Mucosa of rectum (tissue), 2 donors: ENCODE measurements around the gene PARD3.
A peak's percentile ranks its signal among the peaks of the same experiment; 100 is the strongest.
"Not testable (repeated sequence)": the region's sequence is repeated elsewhere in the genome, so short reads cannot be mapped to it uniquely, and the experiment has no call there.

ENCODE experiments used
- H3K27ac ChIP-seq, 2 donors: one replicate each; pipeline ENCODE4 v1.7.0; 2013; ENCODE audit warnings: inconsistent platforms in 2 of 2, low read depth in 2 of 2, low read length in 2 of 2
- H3K27me3 ChIP-seq, 2 donors: one replicate each; pipeline ENCODE4 v1.7.0; 2013; ENCODE audit warnings: low read length in 2 of 2; ENCODE audit not compliant: control insufficient read depth in 2 of 2, insufficient read depth in 2 of 2
- H3K36me3 ChIP-seq, 2 donors: one replicate each; pipeline ENCODE4 v1.7.0; 2013; ENCODE audit warnings: low read length in 2 of 2; ENCODE audit not compliant: control insufficient read depth in 2 of 2, insufficient read depth in 2 of 2
- H3K4me1 ChIP-seq, 2 donors: one replicate each; pipeline ENCODE4 v1.7.0; 2013; ENCODE audit warnings: low read length in 2 of 2, mild to moderate bottlenecking in 1 of 2; ENCODE audit not compliant: control insufficient read depth in 2 of 2, insufficient read depth in 2 of 2
- H3K4me3 ChIP-seq, 2 donors: one replicate each; pipeline ENCODE4 v1.7.0; 2013; ENCODE audit warnings: low read length in 2 of 2
- H3K9ac ChIP-seq, 2 donors: one replicate each; pipeline ENCODE4 v1.7.0; 2013; ENCODE audit warnings: low read length in 2 of 2, low read depth in 1 of 2, mild to moderate bottlenecking in 1 of 2
- H3K9me3 ChIP-seq, 2 donors: one replicate each; pipeline ENCODE4 v1.7.0; 2013; ENCODE audit warnings: low read length in 2 of 2; ENCODE audit not compliant: control insufficient read depth in 2 of 2
- donor health status: healthy.
- donor health status: Normal muscosa, but diverticular disease.

Gene PARD3

DNA sequence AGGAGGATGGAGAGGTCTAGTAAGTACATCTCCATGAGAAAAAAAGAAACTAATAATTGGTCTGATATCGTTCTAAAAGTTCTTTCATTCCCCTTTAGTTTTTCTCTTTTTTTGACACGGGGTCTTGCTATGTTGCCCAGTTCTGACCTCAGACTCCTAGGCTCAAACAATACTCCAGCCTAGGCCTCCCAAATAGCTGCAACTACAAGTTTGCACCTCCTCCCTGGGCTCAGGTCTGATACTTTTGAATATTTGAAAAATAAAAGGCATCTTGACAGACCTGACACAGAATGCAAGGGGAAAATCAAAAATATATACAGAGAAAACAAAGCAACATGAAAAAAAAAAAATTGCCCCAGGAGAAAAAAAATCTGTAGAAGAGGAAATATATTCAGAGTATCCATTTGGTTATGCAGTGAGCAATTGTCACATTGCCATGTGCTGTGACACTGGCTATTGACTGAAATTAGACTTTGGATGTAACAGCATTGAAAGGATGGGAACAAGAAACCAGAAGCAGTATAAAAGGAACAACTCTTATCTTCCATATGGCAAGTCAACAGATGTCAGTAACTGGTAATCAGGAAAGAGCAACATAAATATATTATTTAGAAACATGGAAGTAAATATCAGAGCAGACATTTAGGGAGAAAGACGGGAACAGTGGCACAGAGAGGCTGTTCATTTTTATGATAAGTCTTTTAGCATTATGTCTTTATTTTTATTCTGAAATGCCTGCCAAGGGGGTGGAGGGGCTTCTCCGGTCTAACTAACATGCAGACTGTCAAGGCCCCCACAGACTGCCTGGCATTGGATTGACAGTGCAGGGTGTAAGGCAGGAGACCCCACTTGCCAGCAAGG, 408.4 kb downstream of the PARD3 start:
- H3K4me1 ChIP-seq = peaks cover 0 to 6% of the 10 kb centered on the region in 2 donors
- no peak overlapping the region for H3K4me3 ChIP-seq
- no peaks in the 10 kb centered on the region for H3K36me3 ChIP-seq
- no peak overlapping the region for H3K9ac ChIP-seq
- no peaks in the 10 kb centered on the region for H3K27me3 ChIP-seq
- no peaks in the 10 kb centered on the region for H3K9me3 ChIP-seq
- peak overlapping the region in 1 of 2 donors; percentile 7 for H3K27ac ChIP-seq

DNA sequence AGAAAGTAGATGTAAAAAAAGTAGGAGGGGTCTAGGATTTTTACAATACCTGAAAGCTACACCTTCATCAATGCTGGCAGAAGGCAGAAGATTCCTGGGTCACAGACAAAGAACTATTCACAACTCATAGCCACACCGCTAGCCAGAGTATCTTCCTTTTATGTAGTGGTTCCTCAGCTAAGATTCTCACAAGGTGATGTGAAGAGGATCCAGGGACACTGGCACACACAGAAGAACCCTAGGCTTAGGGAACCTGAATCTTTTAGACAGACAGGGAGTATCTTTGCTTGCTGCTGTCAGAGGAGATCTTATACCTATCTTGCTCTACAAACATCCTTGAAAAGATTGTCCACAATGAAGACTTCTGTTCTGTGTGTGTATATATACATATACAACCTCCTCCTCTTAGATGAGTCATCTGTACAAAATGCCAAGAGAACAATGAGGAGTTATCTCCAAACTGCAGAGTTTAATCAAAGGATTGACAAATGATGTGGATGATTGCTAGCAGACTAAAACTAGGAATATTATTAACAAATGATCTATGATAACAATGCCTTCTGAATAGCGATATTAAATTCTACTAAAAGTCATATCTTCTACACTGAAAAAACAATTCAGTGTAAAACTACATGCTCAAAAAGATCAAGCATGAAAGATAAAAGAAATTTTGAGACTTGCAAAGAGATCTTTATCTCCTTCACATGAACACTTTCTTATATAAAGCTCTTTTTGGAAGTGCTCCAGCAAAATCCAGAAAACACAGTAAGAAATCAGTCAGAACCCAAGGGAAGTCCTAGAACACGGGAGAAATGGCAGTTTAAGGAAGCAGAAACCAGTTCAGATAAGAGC, 409.3 kb downstream of the PARD3 start:
- Histone ChIP-seq H3K27ac (peak overlapping the region; percentile 5 to 7), H3K4me3 (no peak overlapping the region), H3K4me1 (peaks cover 0 to 6% of the 10 kb centered on the region in 2 donors), H3K9me3 (no peaks in the 10 kb centered on the region), H3K27me3 (no peaks in the 10 kb centered on the region), H3K36me3 (no peaks in the 10 kb centered on the region), H3K9ac (no peak overlapping the region)

DNA sequence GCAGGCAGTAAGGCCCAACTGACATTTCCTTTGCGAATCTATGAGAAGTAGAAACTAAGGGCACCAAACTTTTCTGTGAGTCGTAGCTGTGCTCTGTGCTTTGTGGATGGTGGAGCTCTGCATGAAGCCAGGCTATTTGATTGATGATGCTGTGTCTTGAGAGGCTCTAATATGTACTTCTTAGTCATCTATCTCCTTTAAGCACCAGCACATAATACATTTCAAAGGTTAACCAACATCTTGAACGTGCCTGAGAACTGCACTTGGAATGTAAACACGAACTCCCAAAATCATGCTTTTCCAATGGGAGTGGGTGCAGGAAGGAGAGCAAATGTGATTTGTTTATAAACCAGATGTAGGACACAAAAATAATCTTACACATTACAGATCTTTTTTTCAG, 411.6 kb downstream of the PARD3 start:
- no peak overlapping the region for H3K9ac ChIP-seq
- no peak overlapping the region for H3K27ac ChIP-seq
- no peaks in the 10 kb centered on the region for H3K9me3 ChIP-seq
- H3K4me1 ChIP-seq = peaks cover 0 to 6% of the 10 kb centered on the region in 2 donors
- H3K4me3 ChIP-seq = no peak overlapping the region
- no peaks in the 10 kb centered on the region for H3K36me3 ChIP-seq
- H3K27me3 ChIP-seq = no peaks in the 10 kb centered on the region

DNA sequence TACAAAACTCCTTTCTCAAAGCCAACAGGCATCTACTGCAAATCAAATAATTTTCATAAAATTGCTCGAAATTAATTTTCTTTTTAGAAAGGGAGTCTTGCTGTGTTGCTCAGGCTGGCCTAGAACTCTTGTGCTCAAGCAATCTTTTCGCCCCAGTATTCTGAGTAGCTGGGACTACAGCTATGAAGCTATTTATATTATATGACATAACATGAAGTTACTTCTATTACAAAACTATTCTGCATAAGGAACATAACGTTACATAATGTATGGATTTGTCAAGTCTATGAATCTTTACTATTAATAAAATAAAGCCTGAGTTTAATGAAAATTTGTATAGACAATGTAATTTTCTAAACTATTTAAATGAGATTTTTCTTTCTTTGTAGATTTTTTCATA, 415.0 kb downstream of the PARD3 start:
- no peaks in the 10 kb centered on the region for H3K4me1 ChIP-seq
- H3K27me3 ChIP-seq = no peaks in the 10 kb centered on the region
- H3K9ac ChIP-seq = no peak overlapping the region
- no peak overlapping the region for H3K27ac ChIP-seq
- H3K9me3 ChIP-seq = no peaks in the 10 kb centered on the region
- H3K4me3 ChIP-seq = no peak overlapping the region
- H3K36me3 ChIP-seq = no peaks in the 10 kb centered on the region

DNA sequence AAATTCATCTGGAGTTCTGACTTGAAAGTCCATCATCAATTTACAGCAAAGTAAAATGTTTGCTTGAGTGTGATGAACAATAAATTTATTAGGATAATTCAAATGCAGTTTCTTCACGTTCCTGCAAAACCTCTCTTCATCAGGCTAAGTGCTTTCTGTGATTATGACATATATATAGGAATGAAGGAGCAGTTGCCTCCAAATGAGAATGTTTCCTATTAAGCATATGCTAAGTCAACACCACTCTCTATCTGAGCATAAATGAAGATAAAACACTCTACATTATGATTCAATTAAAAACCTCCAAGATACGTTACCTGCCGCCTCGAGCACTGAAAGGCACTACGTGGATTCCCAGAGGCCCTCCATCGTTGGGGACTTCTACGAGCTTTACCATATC, 416.1 kb downstream of the PARD3 start:
- H3K9me3 ChIP-seq = no peaks in the 10 kb centered on the region
- no peak overlapping the region for H3K9ac ChIP-seq
- no peaks in the 10 kb centered on the region for H3K27me3 ChIP-seq
- H3K4me1 ChIP-seq = no peaks in the 10 kb centered on the region
- H3K36me3 ChIP-seq = no peaks in the 10 kb centered on the region
- no peak overlapping the region for H3K27ac ChIP-seq
- no peak overlapping the region for H3K4me3 ChIP-seq

DNA sequence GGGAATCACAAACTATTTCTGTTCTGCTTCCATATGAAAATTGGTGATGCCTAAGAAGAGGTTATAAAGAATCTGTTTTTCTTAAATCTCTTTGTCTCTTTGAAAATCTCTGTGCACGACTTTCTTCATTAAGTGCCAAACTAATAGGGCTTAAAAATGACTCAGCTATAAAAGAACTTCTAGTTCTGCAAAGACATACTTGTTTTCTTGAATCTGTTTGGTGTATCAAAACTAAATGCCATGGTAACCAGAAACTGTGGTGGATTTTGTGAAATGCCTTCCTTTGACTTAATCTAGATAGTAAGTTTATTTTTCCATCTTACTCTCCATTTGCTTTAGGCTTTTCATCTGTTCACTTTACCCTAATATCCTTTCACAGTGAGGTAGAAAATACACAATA, 417.8 kb downstream of the PARD3 start:
- H3K27me3 ChIP-seq = no peaks in the 10 kb centered on the region
- no peaks in the 10 kb centered on the region for H3K36me3 ChIP-seq
- H3K4me3 ChIP-seq = no peak overlapping the region
- H3K9me3 ChIP-seq = no peaks in the 10 kb centered on the region
- no peak overlapping the region for H3K9ac ChIP-seq
- no peak overlapping the region for H3K27ac ChIP-seq
- no peaks in the 10 kb centered on the region for H3K4me1 ChIP-seq

DNA sequence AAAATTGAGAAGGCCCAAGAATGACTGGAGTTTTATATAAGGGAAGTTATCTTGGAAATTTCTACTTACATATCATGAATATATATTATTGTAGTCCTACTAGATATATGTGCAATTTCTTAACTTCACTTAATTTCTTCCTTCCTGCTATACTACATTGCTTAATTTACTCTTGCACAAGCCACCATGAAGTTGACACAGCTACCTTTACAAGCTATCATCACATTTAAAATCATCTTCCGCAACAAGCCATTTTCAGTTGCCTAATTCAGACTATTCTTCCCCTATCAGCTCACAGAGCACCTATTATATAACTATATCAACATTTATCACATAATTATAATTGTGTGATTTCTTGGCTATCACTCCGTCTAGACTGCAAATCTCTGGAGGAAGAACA, 418.4 kb downstream of the PARD3 start:
- Histone ChIP-seq H3K4me1 (no peaks in the 10 kb centered on the region), H3K27ac (no peak overlapping the region), H3K4me3 (no peak overlapping the region), H3K9me3 (no peaks in the 10 kb centered on the region), H3K36me3 (no peaks in the 10 kb centered on the region), H3K27me3 (no peaks in the 10 kb centered on the region), H3K9ac (no peak overlapping the region)

DNA sequence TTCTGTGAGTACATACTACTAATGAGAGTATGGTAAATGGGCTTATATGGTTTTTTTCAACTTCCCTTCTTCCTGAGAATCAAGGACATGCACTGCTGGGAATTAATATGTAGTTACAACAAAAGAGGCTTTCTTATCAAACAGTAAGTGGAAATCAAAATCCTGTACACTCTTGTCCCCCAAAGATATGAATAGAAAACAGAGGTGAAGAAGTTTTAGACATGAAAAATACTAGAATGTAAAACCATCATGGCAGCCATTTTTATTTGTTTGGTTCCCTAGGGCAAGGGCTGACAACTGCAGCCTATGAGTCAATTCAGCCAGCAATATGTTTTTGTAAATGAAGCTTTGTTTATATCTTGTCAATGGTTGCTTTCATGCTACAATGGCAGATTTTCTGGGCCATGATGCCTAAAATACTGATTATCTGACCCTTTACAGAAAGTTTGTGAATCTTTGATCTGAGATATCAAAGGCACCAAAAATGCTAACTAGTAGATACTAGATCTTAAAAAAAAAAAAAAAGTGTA, 422.4 kb downstream of the PARD3 start:
- Histone ChIP-seq H3K9me3 (no peaks in the 10 kb centered on the region), H3K27ac (no peak overlapping the region), H3K27me3 (no peaks in the 10 kb centered on the region), H3K9ac (no peak overlapping the region), H3K4me1 (no peaks in the 10 kb centered on the region), H3K36me3 (no peaks in the 10 kb centered on the region), H3K4me3 (no peak overlapping the region)

DNA sequence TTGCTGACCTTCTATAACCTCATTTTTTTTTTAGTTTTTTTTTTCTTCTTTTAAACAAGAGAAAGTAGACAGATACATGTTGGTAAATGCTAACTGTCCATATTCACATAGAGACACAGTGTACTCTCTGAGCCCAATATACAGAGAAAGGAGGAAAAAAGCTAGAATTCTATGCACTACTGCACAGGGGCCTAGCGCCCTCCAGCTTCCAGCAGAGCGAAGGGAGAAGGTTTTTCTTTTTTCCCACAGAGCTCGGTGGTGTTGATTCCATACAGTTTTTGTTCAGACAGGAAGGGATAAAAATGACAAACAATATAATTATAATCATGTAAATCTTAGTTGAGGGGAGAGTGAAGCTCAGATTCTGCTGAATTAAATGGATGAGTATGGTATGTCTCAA, 423.9 kb downstream of the PARD3 start:
- H3K27ac ChIP-seq, H3K4me1 ChIP-seq, H3K36me3 ChIP-seq, H3K9me3 ChIP-seq, H3K27me3 ChIP-seq, H3K4me3 ChIP-seq, H3K9ac ChIP-seq: not testable (repeated sequence)

DNA sequence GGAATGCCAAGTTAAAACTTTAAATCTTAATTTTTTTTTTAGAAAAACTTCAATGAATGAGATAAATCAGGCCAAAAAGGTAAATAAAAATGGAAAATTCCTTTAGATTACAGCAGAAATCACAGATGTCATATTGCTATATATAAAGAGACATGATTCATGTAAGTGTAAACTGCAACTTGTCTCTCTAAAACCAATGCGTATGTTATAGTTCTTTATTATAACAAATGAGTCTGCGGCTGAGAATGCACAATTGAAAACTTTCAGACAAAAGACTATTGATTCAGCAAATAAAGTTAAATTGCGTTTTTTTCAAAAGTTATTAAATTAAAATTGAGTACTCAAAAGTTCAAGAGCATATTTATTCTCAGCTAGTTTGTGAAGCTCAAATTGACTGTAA, 425.3 kb downstream of the PARD3 start:
- Histone ChIP-seq H3K4me1 (no peaks in the 10 kb centered on the region), H3K9ac (no peak overlapping the region), H3K27ac (no peak overlapping the region), H3K4me3 (no peak overlapping the region), H3K9me3 (no peaks in the 10 kb centered on the region), H3K27me3 (no peaks in the 10 kb centered on the region), H3K36me3 (no peaks in the 10 kb centered on the region)
